ENCODE measurements around the gene SLC23A3.
"Not testable (repeated sequence)": the region's sequence is repeated elsewhere in the genome, so short reads cannot be mapped to it uniquely, and the experiment has no call there.

SLC23A3 gene

DNA sequence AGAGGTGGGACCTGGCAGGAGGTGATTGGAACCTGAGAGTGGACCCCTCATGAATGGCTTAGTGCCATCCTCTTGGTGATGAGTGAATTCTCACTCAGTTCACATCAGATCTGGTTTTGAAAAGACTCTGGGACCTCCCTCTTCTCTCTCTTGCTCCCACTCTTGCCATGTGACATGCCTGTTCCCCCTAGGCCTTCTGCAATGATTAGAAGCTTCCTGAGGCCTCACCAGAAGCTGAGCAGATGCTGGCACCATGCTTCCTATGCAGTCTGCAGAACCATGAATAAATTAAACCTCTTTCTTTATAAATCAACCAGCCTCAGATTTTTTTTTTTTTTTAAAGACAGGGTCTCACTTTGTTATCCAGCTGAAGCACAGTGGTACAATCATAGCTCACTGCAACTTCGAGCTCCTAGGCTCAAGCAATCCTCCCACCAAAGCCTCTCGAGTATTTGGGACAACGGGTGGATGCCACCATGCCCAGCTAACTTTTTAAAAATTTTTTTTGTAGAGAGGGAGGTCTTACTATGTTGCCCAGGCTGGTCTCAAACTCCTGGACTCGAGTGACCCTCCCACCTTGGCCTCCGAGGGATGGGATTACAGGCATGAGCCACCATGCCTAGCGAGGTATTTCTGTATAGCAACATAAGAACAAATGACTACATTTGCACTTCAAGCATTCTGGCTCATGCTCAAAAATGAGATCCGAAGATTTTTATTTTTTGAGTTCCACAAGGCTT, 34.8 kb upstream of the SLC23A3 start:
- DNase-seq, result no peak

GRCh38 chr2:219201331-219201730, 31.5 kb upstream of the SLC23A3 start:
- not testable (repeated sequence) for DNase-seq

- DNase-seq, result not testable (repeated sequence)
These were observed 30.9 kb upstream of the SLC23A3 start for GRCh38 chr2:219200502-219201326.

GRCh38 chr2:219199470-219200211, 29.8 kb upstream of the SLC23A3 start:
- DNase-seq, result no peak

- DNase-seq, result no peak
These were observed 29.1 kb upstream of the SLC23A3 start for GRCh38 chr2:219198974-219199373.

DNA sequence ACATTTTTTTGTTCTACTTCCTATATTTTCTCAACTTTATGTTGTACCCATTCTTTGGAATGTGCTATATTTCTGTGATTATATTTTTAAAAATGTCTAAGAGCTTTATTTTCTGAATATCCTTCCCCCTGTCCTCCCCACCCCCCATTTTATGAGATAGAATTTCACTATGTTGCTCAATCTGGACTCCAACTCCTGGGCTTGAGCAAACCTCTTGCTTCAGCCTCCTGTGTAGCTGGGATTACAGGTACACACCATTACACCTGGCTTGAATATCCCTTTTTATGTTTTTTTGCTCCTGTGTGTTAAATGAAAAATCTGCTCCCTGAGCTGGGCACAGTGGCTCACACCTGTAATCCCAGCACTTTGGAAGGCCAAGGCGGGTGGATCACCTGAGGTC, 27.6 kb upstream of the SLC23A3 start:
- no peak for DNase-seq

- no peak for DNase-seq
These were observed 17.1 kb upstream of the SLC23A3 start for GRCh38 chr2:219186754-219187456.

DNA sequence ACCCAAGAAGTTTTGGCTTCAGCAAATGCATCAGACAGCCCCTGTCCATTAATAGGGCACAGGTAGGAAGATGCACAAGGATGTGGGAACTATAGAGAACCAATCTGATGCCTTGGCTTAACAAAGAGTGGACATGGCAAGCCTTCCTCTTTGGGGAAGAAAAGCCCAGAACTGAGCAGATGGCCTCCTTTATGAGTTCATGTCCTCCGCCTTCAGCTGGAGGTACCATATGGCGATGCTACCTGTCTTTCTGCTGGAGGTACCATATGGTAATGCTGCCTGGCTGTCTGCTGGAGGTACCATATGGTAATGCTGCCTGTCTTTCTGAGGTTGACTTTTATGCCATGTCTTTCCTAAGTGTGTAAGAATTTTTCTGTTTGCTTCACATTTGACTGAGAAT, 14.3 kb upstream of the SLC23A3 start:
- no peak for DNase-seq

DNA sequence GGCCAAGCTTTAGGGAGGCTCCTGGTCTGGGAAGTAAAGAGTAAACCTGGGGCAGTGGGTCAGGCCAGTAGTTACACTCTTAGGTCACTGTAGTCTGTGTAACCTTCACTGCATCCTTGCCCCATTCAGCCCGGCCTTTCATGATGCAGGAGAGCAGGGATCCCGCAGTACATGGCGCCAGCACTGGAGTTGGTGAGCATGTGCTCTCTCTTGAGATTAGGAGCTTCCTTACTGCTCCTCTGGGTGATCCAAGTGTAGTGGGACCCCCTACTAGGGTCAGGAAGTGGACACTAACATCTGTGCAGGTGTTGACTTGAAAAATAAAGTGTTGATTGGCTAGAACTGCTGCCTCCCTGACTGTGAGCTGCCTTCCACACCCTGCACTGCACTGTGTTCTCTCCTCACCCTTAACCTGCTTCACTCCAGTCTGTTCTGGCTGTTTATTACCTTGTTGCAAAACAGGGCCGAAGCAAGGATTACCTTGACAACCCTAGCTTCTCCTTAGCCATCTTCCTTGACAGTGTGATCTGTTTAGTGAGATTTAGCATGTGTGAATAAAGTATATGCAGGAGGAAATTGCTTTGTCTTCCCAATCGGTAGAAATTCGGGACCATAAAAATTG, 13.4 kb upstream of the SLC23A3 start:
- no peak for DNase-seq

GRCh38 chr2:219182331-219183150, 12.7 kb upstream of the SLC23A3 start:
- DNase-seq, result peak; percentile 23 to 57

GRCh38 chr2:219181531-219181930, 11.7 kb upstream of the SLC23A3 start:
- no peak for DNase-seq

GRCh38 chr2:219180961-219181360, 11.1 kb upstream of the SLC23A3 start:
- DNase-seq, result no peak

- DNase-seq, result no peak
These were observed 10.0 kb upstream of the SLC23A3 start for GRCh38 chr2:219179601-219180465.

GRCh38 chr2:219178377-219179175, 8.7 kb upstream of the SLC23A3 start:
- DNase-seq, result peak in 1 of 2 donors; percentile 24

DNA sequence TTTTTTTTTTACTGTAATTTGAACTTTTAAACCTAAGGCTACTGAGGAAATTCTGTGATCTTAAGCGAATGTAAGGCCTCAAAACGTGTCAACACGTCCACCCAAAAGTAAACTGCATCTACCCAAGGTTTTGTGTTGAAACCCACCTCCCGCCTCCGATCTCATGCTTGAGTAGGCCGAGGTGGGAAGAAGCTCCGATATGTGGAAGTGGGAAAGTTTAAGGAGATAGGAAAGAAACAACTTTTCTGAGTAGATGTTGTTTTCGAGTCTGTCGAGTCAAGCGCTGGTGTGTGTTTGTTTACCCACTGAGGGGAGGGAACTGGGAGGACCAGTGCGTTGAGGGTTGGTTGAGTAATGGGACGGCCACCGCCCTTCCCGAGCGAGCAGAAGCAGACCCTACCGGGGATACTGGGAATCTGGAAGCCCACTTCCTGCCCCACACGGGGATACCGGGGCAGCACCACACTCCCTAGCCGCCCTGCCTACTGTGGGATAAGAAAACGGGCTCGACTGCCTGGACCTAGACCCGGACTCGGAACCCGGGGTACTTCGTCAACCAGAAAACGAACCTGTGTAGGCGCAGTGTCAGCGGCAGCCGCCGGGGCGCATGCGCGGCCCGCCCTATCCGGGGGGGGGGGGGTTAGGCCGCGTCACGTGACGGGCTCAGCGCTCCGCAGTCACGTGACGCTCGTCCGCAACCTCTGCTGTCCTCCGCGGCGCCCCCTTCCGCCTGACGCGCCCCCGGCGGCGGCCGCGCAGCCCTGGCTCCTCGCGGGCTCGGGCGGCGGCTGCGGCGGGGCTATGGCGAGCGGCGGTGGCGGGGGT, 7.9 kb upstream of the SLC23A3 start, which contains the start of gene RETREG2:
Gene RETREG2, plus strand, starts transcription at position 724 of the 825 bp plus-strand sequence. Its CDS starts 78 bp downstream, at position 802.
- peak; percentile 83 to 86 for DNase-seq

- peak; percentile 77 to 81 for DNase-seq
These were observed 7.2 kb upstream of the SLC23A3 start, which contains the start of gene CNPPD1 for GRCh38 chr2:219176818-219177551. TSS of gene CNPPD1 (minus strand) at chr2:219176925. CDS start at chr2:219176828, 97 bp downstream.
